Osteoblast (primary cell): ENCODE results near the gene NEK8. TPM values are rescaled to one million over a fixed set of nuclear protein-coding genes. Genes with fewer than 3 reads are reported as not detected.

ENCODE experiments used
- DNase-seq: peaks from one replicate; pipeline ENCODE4 v3.0.0; 2011; ENCODE audit warnings: low spot score, mixed read lengths; ENCODE audit not compliant: insufficient read length; ENCODE audit errors: missing footprints
- H2AFZ ChIP-seq: 2 replicates; pipeline ENCODE4 v1.6.0; 2011; ENCODE audit warnings: mild to moderate bottlenecking, low read length
- H3K27ac ChIP-seq: 2 replicates; pipeline ENCODE4 v1.5.1; 2011; ENCODE audit warnings: mild to moderate bottlenecking, low read depth, low read length, moderate library complexity
- H3K27me3 ChIP-seq: 2 replicates; pipeline ENCODE4 v1.6.0; 2012; ENCODE audit warnings: mild to moderate bottlenecking, control low read depth, inconsistent platforms, low read length, moderate library complexity; ENCODE audit not compliant: insufficient read depth
- H3K36me3 ChIP-seq: 2 replicates; pipeline ENCODE4 v1.5.1; 2011; ENCODE audit warnings: mild to moderate bottlenecking, low read length, control low read depth, moderate library complexity; ENCODE audit not compliant: insufficient read depth
- H3K4me1 ChIP-seq: 2 replicates; pipeline ENCODE4 v1.5.1; 2011; ENCODE audit warnings: mild to moderate bottlenecking, low read length, control low read depth, moderate library complexity; ENCODE audit not compliant: insufficient read depth
- H3K4me2 ChIP-seq: 2 replicates; pipeline ENCODE4 v1.6.0; 2011; ENCODE audit warnings: mild to moderate bottlenecking, low read length; ENCODE audit not compliant: insufficient read depth
- H3K4me3 ChIP-seq: fragments of 200-600 bp; sonication (generic); 3 replicates; pipeline ENCODE4 v1.5.1; 2012; ENCODE audit warnings: mild to moderate bottlenecking, low read length, inconsistent platforms; ENCODE audit not compliant: insufficient read depth
- H3K79me2 ChIP-seq: 2 replicates; pipeline ENCODE4 v1.6.0; 2012; ENCODE audit warnings: mild to moderate bottlenecking, low read length, control low read depth, inconsistent platforms; ENCODE audit not compliant: insufficient read depth
- H3K9me3 ChIP-seq: 2 replicates; pipeline ENCODE4 v1.5.1; 2011; ENCODE audit warnings: low read depth, low read length, control low read depth
- H4K20me1 ChIP-seq: 2 replicates; pipeline ENCODE4 v1.6.0; 2012; ENCODE audit warnings: mild to moderate bottlenecking, low read length, control low read depth; ENCODE audit not compliant: insufficient read depth
- total RNA-seq: library from RNA; depleted of rRNA; stranded (reverse); fragments of >200 nt; gene quantifications from 2 replicates; pipeline ENCODE4 v1.2.3, GENCODE V29; 2012
- TF ChIP-seq, protein P1 (sequence below): IDR thresholded peaks from 2 replicates; pipeline ENCODE4 v1.5.1; 2011; ENCODE audit warnings: mild to moderate bottlenecking, low read depth, low read length, moderate library complexity; ENCODE audit errors: extremely low read depth

NEK8 gene
- total RNA-seq, 1 donor: 7.2 TPM

- peak; percentile 98 for DNase-seq
- H3K4me2 ChIP-seq: peak within 1 kb of the TSS; percentile 88
- H2AFZ ChIP-seq: peak within 1 kb of the TSS; percentile 71
- peaks cover 43% of the 10 kb centered on the region for H3K79me2 ChIP-seq
- H3K4me1 ChIP-seq: peaks cover 28% of the 10 kb centered on the region
- H3K4me3 ChIP-seq: peak within 1 kb of the TSS; percentile 80
- H4K20me1 ChIP-seq: peaks cover 30% of the 10 kb centered on the region
- H3K27me3 ChIP-seq: no peaks in the 10 kb centered on the region
- peaks cover 17% of the 10 kb centered on the region for H3K36me3 ChIP-seq
- H3K9me3 ChIP-seq: no peaks in the 10 kb centered on the region
- peak within 1 kb of the TSS; percentile 94 for H3K27ac ChIP-seq
- TF ChIP-seq, protein P1, sequence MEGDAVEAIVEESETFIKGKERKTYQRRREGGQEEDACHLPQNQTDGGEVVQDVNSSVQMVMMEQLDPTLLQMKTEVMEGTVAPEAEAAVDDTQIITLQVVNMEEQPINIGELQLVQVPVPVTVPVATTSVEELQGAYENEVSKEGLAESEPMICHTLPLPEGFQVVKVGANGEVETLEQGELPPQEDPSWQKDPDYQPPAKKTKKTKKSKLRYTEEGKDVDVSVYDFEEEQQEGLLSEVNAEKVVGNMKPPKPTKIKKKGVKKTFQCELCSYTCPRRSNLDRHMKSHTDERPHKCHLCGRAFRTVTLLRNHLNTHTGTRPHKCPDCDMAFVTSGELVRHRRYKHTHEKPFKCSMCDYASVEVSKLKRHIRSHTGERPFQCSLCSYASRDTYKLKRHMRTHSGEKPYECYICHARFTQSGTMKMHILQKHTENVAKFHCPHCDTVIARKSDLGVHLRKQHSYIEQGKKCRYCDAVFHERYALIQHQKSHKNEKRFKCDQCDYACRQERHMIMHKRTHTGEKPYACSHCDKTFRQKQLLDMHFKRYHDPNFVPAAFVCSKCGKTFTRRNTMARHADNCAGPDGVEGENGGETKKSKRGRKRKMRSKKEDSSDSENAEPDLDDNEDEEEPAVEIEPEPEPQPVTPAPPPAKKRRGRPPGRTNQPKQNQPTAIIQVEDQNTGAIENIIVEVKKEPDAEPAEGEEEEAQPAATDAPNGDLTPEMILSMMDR: no peak
Observed at GRCh38 chr17:28743243-28744103, 14.9 kb downstream of the NEK8 start, which contains the start of gene TRAF4. TRAF4 (plus strand) TSS chr17:28744011; CDS start chr17:28744113, 102 bp downstream.

GRCh38 chr17:28744104-28744971 lies 15.8 kb downstream of the NEK8 start:
- Histone ChIP-seq H3K9me3 (no peaks in the 10 kb centered on the region), H3K4me2 (peak overlapping the region; percentile 82), H3K27ac (peak overlapping the region; percentile 94), H3K27me3 (no peaks in the 10 kb centered on the region), H3K79me2 (peaks cover 49% of the 10 kb centered on the region), H4K20me1 (peaks cover 36% of the 10 kb centered on the region), H3K4me1 (peaks cover 28% of the 10 kb centered on the region), H3K36me3 (peaks cover 26% of the 10 kb centered on the region), H3K4me3 (peak overlapping the region; percentile 80), H2AFZ (no peak overlapping the region)
- TF ChIP-seq, protein P1: no peak
- peak; percentile 90 for DNase-seq

- H2AFZ ChIP-seq: no peak overlapping the region
- peaks cover 54% of the 10 kb centered on the region for H3K79me2 ChIP-seq
- peaks cover 28% of the 10 kb centered on the region for H3K4me1 ChIP-seq
- no peaks in the 10 kb centered on the region for H3K9me3 ChIP-seq
- H4K20me1 ChIP-seq: peaks cover 41% of the 10 kb centered on the region
- H3K4me2 ChIP-seq: peak overlapping the region; percentile 82
- TF ChIP-seq, protein P1: no peak
- DNase-seq: peak; percentile 92
- H3K36me3 ChIP-seq: peaks cover 32% of the 10 kb centered on the region
- peak overlapping the region; percentile 80 for H3K4me3 ChIP-seq
- H3K27me3 ChIP-seq: no peaks in the 10 kb centered on the region
- H3K27ac ChIP-seq: peak overlapping the region; percentile 94
Observed at GRCh38 chr17:28744972-28745785, 16.6 kb downstream of the NEK8 start.
